ENCODE measurements around the gene ABAT. TPM values are rescaled to one million over a fixed set of nuclear protein-coding genes. Genes with fewer than 3 reads are reported as not detected.

ABAT gene
- total RNA-seq, 4 donors from 2014 or later, result 2.0 to 8.5 (median 5.9) TPM

DNA sequence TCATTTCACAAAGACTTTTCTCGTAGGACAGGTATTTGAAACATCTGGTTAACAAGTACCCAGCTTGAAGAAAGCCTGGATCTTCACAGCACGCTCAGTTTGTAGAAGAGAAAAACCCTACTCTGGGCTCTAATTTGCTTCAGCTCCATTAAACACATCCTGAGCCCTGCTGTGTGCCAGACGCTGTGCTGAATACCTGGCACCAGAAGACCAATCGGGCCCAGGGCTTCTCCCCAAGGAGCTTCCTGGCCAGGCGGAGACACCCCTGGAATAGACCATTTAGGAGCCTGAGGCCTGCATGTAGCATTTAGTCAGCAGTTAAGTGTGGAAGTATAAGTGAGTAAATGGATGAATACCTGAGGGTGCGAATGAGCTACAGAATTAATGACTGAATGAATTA is 8.9 kb upstream of the ABAT start:
- no peak overlapping the region for H3K4me3 ChIP-seq
- no peaks in the 10 kb centered on the region for H3K4me1 ChIP-seq
- no peaks in the 10 kb centered on the region for H3K27me3 ChIP-seq
- H3K36me3 ChIP-seq, result peaks cover 36% of the 10 kb centered on the region
- no peaks in the 10 kb centered on the region for H3K9me3 ChIP-seq
- 84% methylated on average over 6 of the region's 6 CpGs for WGBS
- no peak for DNase-seq (ENCODE audit: low spot score in 2 of 2)
- TF ChIP-seq, protein P1, sequence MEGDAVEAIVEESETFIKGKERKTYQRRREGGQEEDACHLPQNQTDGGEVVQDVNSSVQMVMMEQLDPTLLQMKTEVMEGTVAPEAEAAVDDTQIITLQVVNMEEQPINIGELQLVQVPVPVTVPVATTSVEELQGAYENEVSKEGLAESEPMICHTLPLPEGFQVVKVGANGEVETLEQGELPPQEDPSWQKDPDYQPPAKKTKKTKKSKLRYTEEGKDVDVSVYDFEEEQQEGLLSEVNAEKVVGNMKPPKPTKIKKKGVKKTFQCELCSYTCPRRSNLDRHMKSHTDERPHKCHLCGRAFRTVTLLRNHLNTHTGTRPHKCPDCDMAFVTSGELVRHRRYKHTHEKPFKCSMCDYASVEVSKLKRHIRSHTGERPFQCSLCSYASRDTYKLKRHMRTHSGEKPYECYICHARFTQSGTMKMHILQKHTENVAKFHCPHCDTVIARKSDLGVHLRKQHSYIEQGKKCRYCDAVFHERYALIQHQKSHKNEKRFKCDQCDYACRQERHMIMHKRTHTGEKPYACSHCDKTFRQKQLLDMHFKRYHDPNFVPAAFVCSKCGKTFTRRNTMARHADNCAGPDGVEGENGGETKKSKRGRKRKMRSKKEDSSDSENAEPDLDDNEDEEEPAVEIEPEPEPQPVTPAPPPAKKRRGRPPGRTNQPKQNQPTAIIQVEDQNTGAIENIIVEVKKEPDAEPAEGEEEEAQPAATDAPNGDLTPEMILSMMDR (IDR thresholded peaks at IDR 0.05), result no peak
- TF ChIP-seq POLR2AphosphoS5 (IDR thresholded peaks at IDR 0.05), result no peak
- no peak for TF ChIP-seq EP300 (IDR thresholded peaks at IDR 0.05)
- no peak for TF ChIP-seq POLR2A (IDR thresholded peaks at IDR 0.05)
- no peak overlapping the region for H3K27ac ChIP-seq

- no peak for TF ChIP-seq EP300 (IDR thresholded peaks at IDR 0.05)
- TF ChIP-seq, protein P1 (IDR thresholded peaks at IDR 0.05), result no peak
- no peak for TF ChIP-seq POLR2A (IDR thresholded peaks at IDR 0.05)
- no peak for TF ChIP-seq POLR2AphosphoS5 (IDR thresholded peaks at IDR 0.05)
- Histone ChIP-seq H3K36me3 (peaks cover 36% of the 10 kb centered on the region), H3K27me3 (no peaks in the 10 kb centered on the region), H3K4me1 (no peaks in the 10 kb centered on the region), H3K27ac (no peak overlapping the region), H3K4me3 (no peak overlapping the region), H3K9me3 (no peaks in the 10 kb centered on the region)
- 98% methylated on average over 3 of the region's 3 CpGs for WGBS
- no peak for DNase-seq (ENCODE audit: low spot score in 2 of 2)
These were observed 6.9 kb upstream of the ABAT start for GRCh38 chr16:8667492-8667891.

- Histone ChIP-seq H3K9me3 (no peaks in the 10 kb centered on the region), H3K4me3 (no peak overlapping the region), H3K27ac (no peak overlapping the region), H3K27me3 (no peaks in the 10 kb centered on the region), H3K36me3 (peaks cover 36% of the 10 kb centered on the region), H3K4me1 (no peaks in the 10 kb centered on the region)
- TF ChIP-seq, protein P1 (IDR thresholded peaks at IDR 0.05), result no peak
- no peak for TF ChIP-seq POLR2AphosphoS5 (IDR thresholded peaks at IDR 0.05)
- no peak for TF ChIP-seq EP300 (IDR thresholded peaks at IDR 0.05)
- TF ChIP-seq POLR2A (IDR thresholded peaks at IDR 0.05), result no peak
- 88% methylated on average over 4 of the region's 5 CpGs for WGBS
- DNase-seq (ENCODE audit: low spot score in 2 of 2), result no peak
These were observed 6.3 kb upstream of the ABAT start for GRCh38 chr16:8668113-8668512.

GRCh38 chr16:8669481-8669880 is 4.9 kb upstream of the ABAT start:
- no peaks in the 10 kb centered on the region for H3K9me3 ChIP-seq
- H3K27ac ChIP-seq, result no peak overlapping the region
- no peak for TF ChIP-seq POLR2A (IDR thresholded peaks at IDR 0.05)
- TF ChIP-seq, protein P1 (IDR thresholded peaks at IDR 0.05), result no peak
- TF ChIP-seq EP300 (IDR thresholded peaks at IDR 0.05), result no peak
- no peak for TF ChIP-seq POLR2AphosphoS5 (IDR thresholded peaks at IDR 0.05)
- no peak overlapping the region for H3K4me3 ChIP-seq
- 88% methylated on average over 1 of the region's 1 CpG for WGBS
- H3K27me3 ChIP-seq, result no peaks in the 10 kb centered on the region
- no peak for DNase-seq (ENCODE audit: low spot score in 2 of 2)
- H3K36me3 ChIP-seq, result peaks cover 27% of the 10 kb centered on the region
- peaks cover 6% of the 10 kb centered on the region for H3K4me1 ChIP-seq

DNA sequence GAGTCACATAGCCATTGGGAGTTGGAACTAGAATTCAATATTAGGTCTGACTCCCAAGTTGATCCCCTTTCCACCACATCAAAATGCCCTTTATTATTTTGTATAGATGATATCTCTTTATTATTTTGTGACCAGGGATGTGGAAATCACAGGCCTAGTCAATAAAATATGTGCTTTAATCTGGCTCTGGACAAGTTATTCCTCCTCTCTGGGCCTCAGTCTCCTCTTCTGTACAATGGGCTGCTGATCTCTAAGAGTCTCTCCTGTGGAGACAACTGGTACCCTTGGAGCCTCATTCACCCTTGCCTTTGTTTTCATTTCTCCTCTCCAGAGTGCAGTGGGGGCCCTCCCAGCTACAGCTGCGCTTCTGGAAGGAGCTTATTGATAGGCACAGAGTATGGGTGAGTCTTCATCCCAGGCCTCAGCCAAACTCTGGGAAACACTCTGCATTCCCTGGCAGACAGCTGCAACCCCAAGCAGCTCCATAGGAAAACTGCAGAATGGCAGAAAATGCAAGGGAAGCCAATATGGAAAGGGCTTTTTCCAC is 4.3 kb upstream of the ABAT start:
- H3K27me3 ChIP-seq, result no peaks in the 10 kb centered on the region
- DNase-seq (ENCODE audit: low spot score in 2 of 2), result no peak
- no peak overlapping the region for H3K4me3 ChIP-seq
- TF ChIP-seq POLR2A (IDR thresholded peaks at IDR 0.05) (no peak), POLR2AphosphoS5 (IDR thresholded peaks at IDR 0.05) (no peak), EP300 (IDR thresholded peaks at IDR 0.05) (no peak)
- TF ChIP-seq, protein P1 (IDR thresholded peaks at IDR 0.05), result no peak
- peaks cover 23% of the 10 kb centered on the region for H3K36me3 ChIP-seq
- 86% methylated on average over 1 of the region's 1 CpG for WGBS
- no peak overlapping the region for H3K27ac ChIP-seq
- H3K9me3 ChIP-seq, result no peaks in the 10 kb centered on the region
- peaks cover 12% of the 10 kb centered on the region for H3K4me1 ChIP-seq
